Ovary (tissue), 10 donors: ENCODE data around the gene AMPD2. TPM values are rescaled to one million over a fixed set of nuclear protein-coding genes. Genes with fewer than 3 reads are reported as not detected.

Experiments used
- DNase-seq, 5 donors: peaks; one replicate each; pipeline ENCODE4 v3.0.0-alpha.2; 2019 to 2020
- H3K27ac ChIP-seq, 2 donors: fragments of 200-600 bp; one replicate each; pipeline versions ENCODE4 v1.5.1 to v1.8.0; 2019 to 2022
- H3K27me3 ChIP-seq: fragments of 200-600 bp; one replicate; pipeline ENCODE4 v1.8.0; 2022
- H3K36me3 ChIP-seq: fragments of 200-600 bp; sonication (generic); one replicate; pipeline ENCODE4 v1.5.1; 2019
- H3K4me1 ChIP-seq: one replicate; pipeline ENCODE4 v1.8.1; 2013; ENCODE audit warnings: mild to moderate bottlenecking, moderate library complexity; ENCODE audit not compliant: insufficient read depth
- H3K4me3 ChIP-seq: fragments of 200-600 bp; sonication (generic); one replicate; pipeline ENCODE4 v1.5.1; 2017
- H3K9me3 ChIP-seq, 2 donors: fragments of 200-600 bp in 1 of 2; sonication (generic) in 1 of 2; one replicate each; pipeline versions ENCODE4 v1.5.1 to v1.8.1; 2013 to 2019; ENCODE audit warnings: mild to moderate bottlenecking in 1 of 2, moderate library complexity in 1 of 2
- CTCF ChIP-seq, 3 donors: fragments of 450-650 bp in 2 of 3; fragments of 200-600 bp in 1 of 3; IDR thresholded peaks; one replicate each; pipeline versions ENCODE4 v1.5.1 to v1.8.0; 2016 to 2022; ENCODE audit warnings: antibody characterized with exemption in 3 of 3, mild to moderate bottlenecking in 1 of 3
- EP300 ChIP-seq: sonication (generic); formaldehyde crosslinking; IDR thresholded peaks from one replicate; pipeline ENCODE4 v1.6.1; 2017; ENCODE audit warnings: antibody characterized with exemption
- POLR2A ChIP-seq: fragments of 450-650 bp; IDR thresholded peaks from one replicate; pipeline ENCODE4 v1.6.1; 2017; ENCODE audit warnings: antibody characterized with exemption, mild to moderate bottlenecking, moderate library complexity
- WGBS, 3 donors: extraction: QIAGEN DNeasy Blood & Tissue Kit in 1 of 3; methylation state at CpG; one replicate each; pipeline versions ENCODE4 v1.1.5 to v1.1.7; 2013 to 2017; 5-methylcytosine and 5-hydroxymethylcytosine counted together
- intact Hi-C, 4 donors: fragments of 100-400 bp; cut with DNase I; formaldehyde crosslinking; loops; one replicate each; pipeline versions ENCODE4 v1.11.0 to v1.15.1; 2022 to 2023
- long read RNA-seq, 3 donors: library from polyadenylated mRNA in 2 of 3; unstranded in 2 of 3; transcript quantifications; one replicate each; pipeline ENCODE4 v2.0.0 and lab custom pipeline, GENCODE V29; 2021 to 2026
- polyA plus RNA-seq, 2 donors: library from polyadenylated mRNA; stranded (reverse); fragments of 200-250 nt in 1 of 2; fragments of 350-450 nt in 1 of 2; fragmentation: Illumina TruSeq in 1 of 2; extraction: RNeasy Lipid Tissue Mini Kit (QIAGEN cat#74804) in 1 of 2; gene quantifications; one replicate each; pipeline ENCODE4 v1.2.3, GENCODE V29; 2013 to 2014
- total RNA-seq, 7 donors: library from RNA; depleted of rRNA in 2 of 7; stranded (reverse); fragments of >200 nt in 2 of 7; fragmentation: NEBNext Ultra II Directional in 3 of 7; extraction: Animal tissue kit (Norgen Biotek cat#: 25700) in 3 of 7; gene quantifications; one replicate each; pipeline versions ENCODE4 v1.1.0 to v1.2.4, GENCODE V29; 2016 to 2023
- donor health status: DM: no; HTN: no; CAD: no; lungs with moderate emphysema.
- donor health status: DM: no; HTN: no; CAD: no.
- donor health status: Bipolar disorder and iron deficiency.
- donor health status: DM: yes; HTN: yes; CAD: no.
- donor health status: DM: no; HTN: no; CAD: no.
- donor health status: DM: yes; HTN: yes; CAD: no.

Gene AMPD2
- total RNA-seq (10 to 100 TPM; 40.5 to 86.0 (median 64.8) TPM), polyA plus RNA-seq (10 to 100 TPM; 19.4 to 25.7 TPM)
- long read RNA-seq, donor 1, transcript AMPD2-202 (18 exons, 3,728 nt), result major isoform, 13 of 101 reads
- long read RNA-seq, donor 1, partial matches to known transcripts, result 61 of 101 reads
- long read RNA-seq, donor 1, other reads (novel, unspliced or antisense), result 25 of 101 reads
- long read RNA-seq, donor 2, partial matches to known transcripts, result 0 of 2 reads
- long read RNA-seq, donor 2, other reads (novel, unspliced or antisense), result 0 of 2 reads
- long read RNA-seq, donor 3, transcript AMPD2-201 (18 exons, 3,899 nt), result minor isoform, 6 of 177 reads
- long read RNA-seq, donor 3, transcript AMPD2-202 (18 exons, 3,728 nt), result major isoform, 51 of 177 reads
- long read RNA-seq, donor 3, partial matches to known transcripts, result 69 of 177 reads
- long read RNA-seq, donor 3, other reads (novel, unspliced or antisense), result 44 of 177 reads

- H3K36me3 ChIP-seq, result no peaks in the 10 kb centered on the region
- H3K4me1 ChIP-seq, result peaks cover 8% of the 10 kb centered on the region
- TF ChIP-seq EP300 (no peak), POLR2A (peak; percentile 9), CTCF (IDR thresholded peaks at IDR 0.05) (no peak)
- no peaks in the 10 kb centered on the region for H3K27me3 ChIP-seq
- intact Hi-C loops, result no loop called here
- H3K9me3 ChIP-seq, result no peaks in the 10 kb centered on the region
- peak; percentile 75 to 87 (median 85) for DNase-seq
- peak within 1 kb of the TSS; percentile 48 to 84 for H3K27ac ChIP-seq
- WGBS, 3 donors, result 0 to 1% (median 1%) methylated on average over 32 to 47 of the region's 47 CpGs
- H3K4me3 ChIP-seq, result peak within 1 kb of the TSS; percentile 59
Observed at GRCh38 chr1:109619576-109620400, at the start of gene AMPD2, which contains the start of gene GNAT2. TSS of gene AMPD2 (plus strand) at chr1:109619837. CDS start at chr1:109621176, 1,339 bp downstream. TSS of gene GNAT2 (minus strand) at chr1:109619616. CDS start at chr1:109612870, 6,746 bp downstream.

GRCh38 chr1:109570414-109570813 is 49.2 kb upstream of the AMPD2 start:
- 53 to 71% (median 67%) methylated on average over 3 of the region's 3 CpGs for WGBS, 3 donors

GRCh38 chr1:109573785-109574184 is 45.9 kb upstream of the AMPD2 start:
- WGBS, 3 donors, result 81 to 94% (median 83%) methylated on average over 2 of the region's 2 CpGs
- no peak for DNase-seq
- Histone ChIP-seq H3K4me1 (peaks cover 1% of the 10 kb centered on the region), H3K4me3 (no peak overlapping the region), H3K27ac (no peak overlapping the region), H3K9me3 (no peaks in the 10 kb centered on the region), H3K36me3 (no peaks in the 10 kb centered on the region), H3K27me3 (no peaks in the 10 kb centered on the region)
- TF ChIP-seq POLR2A, result no peak
- no peak for TF ChIP-seq CTCF (IDR thresholded peaks at IDR 0.05)
- TF ChIP-seq EP300, result no peak
- intact Hi-C loops, result no loop called here

More at GRCh38 chr1:109570414-109570813, 49.2 kb upstream of the AMPD2 start:
- Histone ChIP-seq H3K27ac (no peak overlapping the region), H3K9me3 (no peaks in the 10 kb centered on the region), H3K4me3 (no peak overlapping the region), H3K4me1 (peaks cover 1% of the 10 kb centered on the region), H3K27me3 (no peaks in the 10 kb centered on the region), H3K36me3 (no peaks in the 10 kb centered on the region)
- TF ChIP-seq POLR2A (no peak), EP300 (no peak), CTCF (IDR thresholded peaks at IDR 0.05) (no peak)
- intact Hi-C loops, result no loop called here
- no peak for DNase-seq

GRCh38 chr1:109578947-109579443 is 40.6 kb upstream of the AMPD2 start:
- H3K27ac ChIP-seq, result no peak overlapping the region
- intact Hi-C loops, result no loop called here
- no peak overlapping the region for H3K4me3 ChIP-seq
- no peak for DNase-seq
- TF ChIP-seq EP300, result no peak
- TF ChIP-seq CTCF (IDR thresholded peaks at IDR 0.05), result no peak
- TF ChIP-seq POLR2A, result no peak
- no peaks in the 10 kb centered on the region for H3K36me3 ChIP-seq
- H3K9me3 ChIP-seq, result no peaks in the 10 kb centered on the region
- H3K4me1 ChIP-seq, result no peaks in the 10 kb centered on the region
- 59 to 70% (median 64%) methylated on average over 3 of the region's 3 CpGs for WGBS, 3 donors
- no peaks in the 10 kb centered on the region for H3K27me3 ChIP-seq
